HG02642 (cell line): ENCODE data around the gene NUP107.

Source experiments
- ATAC-seq: cut with Tn5 transposase; IDR thresholded peaks from one replicate; pipeline ENCODE4 v1.9.1; 2021; ENCODE audit warnings: mild to moderate bottlenecking; ENCODE audit not compliant: unreplicated experiment, poor library complexity

Gene NUP107

DNA sequence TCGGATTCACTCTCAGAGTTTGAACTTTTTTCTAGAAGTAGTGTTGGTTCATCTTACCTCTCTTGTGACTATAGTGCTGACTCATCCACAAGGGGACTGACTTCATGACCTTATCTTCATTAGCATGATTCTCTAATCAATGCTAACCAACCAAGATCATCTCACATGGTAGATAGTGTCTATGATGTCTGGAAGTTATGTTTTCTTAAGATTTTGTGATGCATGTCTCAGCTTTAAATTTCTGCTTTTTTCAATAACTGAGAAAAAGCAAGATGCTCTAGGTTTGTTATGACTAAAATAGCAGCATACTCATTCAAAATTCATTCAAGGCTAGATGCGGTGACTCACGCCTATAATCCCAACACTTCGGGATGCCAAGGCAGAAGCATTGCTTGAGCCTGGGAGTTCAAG lies 46.9 kb downstream of the NUP107 start:
- no peak for ATAC-seq

DNA sequence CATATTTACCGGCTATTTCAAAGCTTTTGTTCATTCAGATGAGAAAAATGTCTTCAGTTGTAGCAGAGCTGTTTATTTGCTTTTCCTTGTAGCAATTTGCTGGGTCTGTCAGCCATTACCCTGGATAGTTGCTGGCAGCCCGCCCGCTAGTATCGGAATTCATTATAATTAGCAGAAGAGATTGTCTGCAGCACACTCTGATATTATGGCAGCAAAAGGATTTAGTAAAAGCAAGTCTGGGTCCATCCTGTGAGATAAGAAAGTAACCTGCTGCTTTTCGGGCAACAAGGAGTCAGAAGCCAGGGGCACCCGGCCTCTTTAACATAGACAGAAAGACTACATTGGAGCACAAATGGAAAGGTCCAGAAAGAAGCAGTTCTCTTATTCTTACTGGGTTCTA lies 53.1 kb downstream of the NUP107 start:
- no peak for ATAC-seq

DNA sequence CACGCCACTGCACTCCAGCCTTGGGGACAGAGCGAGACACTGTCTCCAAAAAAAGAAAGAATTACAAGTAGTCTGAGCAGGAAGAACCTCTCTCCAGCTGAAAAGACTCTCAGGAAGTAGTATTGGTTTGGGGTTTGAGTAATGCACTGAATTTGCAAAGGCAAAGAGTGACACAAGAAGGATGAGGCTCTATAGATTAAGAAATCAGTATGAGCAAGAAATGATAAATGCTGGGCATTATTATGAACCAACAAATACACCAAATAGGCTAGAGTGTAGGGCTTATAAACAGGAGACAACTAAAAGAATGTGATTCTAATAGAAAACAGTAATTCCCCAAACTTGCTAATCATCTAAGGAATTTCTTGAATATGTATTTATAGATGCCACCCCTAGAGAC lies 56.6 kb downstream of the NUP107 start:
- ATAC-seq: no peak

DNA sequence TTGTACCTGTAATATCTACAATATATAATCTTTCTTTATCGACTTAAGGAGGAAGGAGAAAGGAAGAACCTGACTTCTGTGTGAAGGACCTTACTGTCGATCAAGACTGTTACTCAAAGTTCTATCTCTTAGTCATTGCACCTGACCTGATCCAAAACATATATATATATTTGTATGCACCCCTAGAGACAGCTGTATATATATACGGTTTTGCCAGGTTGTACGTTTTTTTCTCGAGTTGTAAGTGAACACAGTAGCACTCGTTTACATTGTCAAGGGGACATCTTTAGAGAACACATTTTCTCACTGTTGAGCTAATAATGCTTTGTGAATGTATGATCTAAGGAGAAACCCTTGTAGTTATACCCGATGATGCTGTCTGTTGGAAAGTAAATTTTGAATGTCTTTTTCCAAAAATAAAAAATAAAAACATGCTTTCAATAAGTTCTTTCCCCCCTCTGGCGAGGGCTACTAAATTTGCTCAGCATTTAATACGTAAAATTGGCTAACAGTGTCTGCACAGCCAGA lies 58.7 kb downstream of the NUP107 start:
- peak; percentile 2 for ATAC-seq

DNA sequence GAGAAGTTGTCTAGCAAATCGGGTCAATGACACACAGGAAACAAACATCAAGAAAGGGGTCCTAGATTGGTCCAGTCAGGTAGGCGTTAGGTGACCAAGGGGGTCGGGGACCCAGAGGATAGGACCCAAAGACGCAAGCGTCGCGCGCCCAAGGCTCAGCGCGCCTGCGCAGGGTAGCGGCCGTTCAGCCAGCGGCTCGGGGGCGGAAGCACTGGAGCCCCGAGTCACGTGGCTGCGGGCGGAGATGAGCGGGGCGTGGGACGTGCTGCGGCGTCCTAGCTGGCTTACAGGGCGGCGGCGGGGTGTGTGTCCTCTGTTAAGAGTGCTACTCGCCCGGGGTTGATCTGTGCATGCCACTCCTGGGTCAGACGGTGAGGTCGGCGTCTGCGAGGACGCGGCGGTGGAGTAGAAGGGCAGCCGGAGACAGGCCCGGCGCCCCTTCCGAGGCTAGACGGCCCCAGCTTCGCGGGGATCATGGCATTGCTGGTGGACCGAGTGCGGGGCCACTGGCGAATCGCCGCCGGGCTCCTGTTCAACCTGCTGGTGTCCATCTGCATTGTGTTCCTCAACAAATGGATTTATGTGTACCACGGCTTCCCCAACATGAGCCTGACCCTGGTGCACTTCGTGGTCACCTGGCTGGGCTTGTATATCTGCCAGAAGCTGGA lies 59.3 kb downstream of the NUP107 start, which contains the start of gene SLC35E3:
Gene SLC35E3 (plus strand): TSS at position 273 of the 668 bp plus-strand sequence. CDS start 202 bp downstream, at position 475.
- ATAC-seq: peak; percentile 99

DNA sequence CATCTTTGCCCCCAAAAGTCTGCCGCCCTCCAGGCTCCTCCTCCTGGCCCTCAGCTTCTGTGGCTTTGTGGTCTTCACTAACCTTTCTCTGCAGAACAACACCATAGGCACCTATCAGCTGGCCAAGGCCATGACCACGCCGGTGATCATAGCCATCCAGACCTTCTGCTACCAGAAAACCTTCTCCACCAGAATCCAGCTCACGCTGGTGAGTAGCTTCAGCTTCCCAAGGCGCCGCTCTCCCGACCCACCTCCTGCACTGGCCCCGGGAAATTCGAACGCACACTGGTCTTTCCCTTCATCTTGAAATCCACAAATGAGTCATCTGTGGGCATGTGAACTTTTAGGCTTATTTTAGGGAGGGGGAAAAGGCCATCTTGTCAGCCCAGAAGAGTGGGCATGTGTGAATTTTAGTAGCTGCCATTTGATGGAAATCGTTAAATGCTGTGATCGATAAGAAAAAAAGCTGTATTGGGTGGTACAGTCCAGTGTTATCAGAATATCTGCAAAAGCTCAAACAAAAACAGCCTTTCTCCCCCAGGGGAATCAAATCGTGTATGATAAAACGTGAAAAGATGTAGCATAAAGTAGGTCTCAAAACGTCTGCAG lies 59.9 kb downstream of the NUP107 start:
- peak; percentile 29 for ATAC-seq

DNA sequence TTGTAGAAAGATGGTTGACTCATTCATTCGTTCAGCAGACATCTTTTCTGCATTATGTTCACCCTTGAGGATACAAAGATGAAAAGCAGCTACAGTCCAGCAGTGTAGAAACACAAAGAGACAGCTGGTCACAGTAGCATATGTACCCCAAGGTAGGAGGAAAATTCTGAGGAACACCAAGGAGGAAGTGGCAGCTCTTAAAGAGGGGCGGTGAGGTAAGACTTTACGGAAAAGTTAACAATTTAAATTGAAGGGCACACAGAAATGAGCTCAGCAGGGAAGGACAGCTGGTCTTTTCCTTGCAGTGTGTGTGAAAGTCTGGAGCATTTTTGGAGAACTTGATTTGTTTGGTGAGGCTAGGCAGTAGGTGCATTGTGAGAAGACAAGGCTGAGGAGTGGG lies 62.7 kb downstream of the NUP107 start:
- ATAC-seq: no peak

DNA sequence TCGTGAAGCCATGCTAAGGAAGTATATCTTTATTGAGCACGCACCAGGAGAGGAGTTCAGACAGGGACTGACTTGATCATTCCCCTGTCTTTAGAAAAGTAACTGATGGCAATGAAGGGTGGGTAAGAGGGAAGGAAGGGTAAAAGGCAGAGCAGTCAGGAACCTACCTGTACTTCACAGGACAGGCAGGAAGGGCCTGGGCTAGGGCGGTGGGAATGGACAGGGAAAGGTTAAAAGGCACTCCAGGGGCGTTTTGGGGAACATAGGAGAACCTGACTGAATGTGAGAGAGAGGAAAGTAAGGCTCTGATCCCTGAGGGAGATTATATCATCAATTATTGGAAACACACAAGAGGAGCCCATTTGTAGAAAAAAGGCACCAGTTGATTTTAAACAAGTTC lies 63.1 kb downstream of the NUP107 start:
- no peak for ATAC-seq

DNA sequence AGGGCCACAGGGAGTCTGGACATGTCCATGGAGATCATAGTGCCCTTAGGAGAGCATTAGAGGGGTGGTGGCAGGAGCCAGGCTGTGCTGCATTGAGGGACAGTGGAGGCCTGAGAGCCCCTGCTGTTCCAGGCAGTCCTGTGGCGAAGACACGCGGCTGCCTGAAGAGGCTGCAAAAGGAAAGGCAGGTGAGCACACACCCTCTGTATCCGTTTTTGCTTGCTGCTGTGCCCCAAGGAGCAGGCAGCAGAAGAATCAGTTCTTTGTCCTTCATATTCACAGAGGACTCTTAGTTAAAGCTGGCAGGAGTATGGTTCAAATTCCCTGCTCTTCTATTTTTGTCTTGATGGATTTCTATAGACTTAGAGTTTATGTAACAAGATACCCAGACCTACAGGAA lies 63.7 kb downstream of the NUP107 start:
- ATAC-seq: no peak

DNA sequence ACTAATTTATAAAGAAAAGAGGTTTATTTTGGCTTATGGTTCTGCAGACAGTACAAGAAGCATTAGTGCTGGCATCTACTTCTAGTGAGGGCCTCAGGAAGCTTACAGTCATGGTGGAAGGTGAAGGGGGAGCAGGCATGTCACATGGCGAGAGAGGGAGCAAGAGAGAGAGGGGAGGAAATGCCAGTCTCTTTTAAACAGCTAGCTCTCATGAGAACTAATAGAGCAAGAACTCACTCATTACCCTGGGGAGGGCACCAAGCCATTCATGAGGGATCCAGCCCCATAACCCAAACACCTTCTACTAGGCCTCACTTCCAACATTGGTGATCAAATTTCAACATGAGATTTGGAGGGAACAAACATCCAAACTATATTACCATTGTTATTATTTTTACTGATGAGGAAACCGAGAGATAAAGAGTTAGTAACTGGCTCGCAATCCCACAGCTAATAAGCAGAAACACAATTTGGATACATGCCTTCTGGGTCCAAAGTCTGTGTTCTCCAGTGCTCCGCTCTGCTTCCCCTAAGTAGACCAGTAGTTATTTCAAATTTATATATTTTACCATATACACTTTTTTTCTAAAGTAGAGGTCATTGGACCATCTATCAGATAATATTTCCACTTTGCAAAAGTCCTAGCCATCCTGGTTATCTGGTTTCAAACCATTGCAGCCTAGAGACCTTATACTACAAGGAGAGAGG lies 68.9 kb downstream of the NUP107 start:
- no peak for ATAC-seq

DNA sequence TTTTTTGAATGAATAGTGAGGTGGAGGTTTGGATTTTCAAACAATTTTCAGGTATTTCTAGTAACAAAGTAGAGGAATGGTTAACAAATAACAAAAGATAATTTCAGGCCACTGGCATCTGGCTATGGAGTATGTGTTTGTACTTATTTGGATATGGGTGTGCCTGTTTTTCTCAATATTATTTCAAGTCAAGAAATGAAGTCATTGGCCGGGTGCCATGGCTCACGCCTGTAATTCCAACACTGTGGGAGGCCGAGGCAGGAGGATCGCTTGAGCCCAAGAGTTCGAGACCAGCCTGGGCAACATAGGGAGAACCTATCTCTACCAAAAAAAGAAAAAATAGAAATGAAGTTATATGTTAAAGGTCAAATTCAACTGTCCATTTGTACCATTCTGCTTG lies 73.1 kb downstream of the NUP107 start:
- no peak for ATAC-seq

DNA sequence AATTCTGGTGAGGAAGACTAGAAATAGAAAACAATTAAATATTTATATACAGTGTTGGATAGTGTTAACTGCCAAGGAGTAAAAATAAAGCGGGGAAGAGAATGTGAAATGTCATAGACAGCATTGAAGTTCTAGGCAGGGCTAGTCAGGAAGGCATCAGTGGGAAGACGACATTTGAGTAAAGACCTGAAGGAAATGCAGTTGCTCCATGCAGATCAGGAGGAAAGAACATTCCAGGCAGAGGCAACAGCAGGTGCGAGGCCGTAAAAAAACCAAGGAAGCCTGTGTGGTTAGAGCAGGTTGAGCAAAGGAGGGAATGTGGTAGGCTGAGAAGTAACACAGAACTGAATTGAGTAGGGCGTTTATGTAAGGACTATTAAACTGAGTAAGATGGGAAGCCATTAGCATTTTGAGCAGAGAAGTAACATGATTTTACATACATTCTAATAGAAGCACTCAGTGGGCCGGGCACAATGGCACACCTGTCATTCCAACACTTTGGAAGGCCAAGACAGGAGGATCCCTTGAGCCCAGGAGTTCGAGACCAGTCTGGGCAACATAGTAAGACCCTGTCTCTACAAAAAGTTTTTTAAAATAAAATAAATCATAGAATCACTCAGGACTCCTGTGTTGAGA lies 74.1 kb downstream of the NUP107 start:
- no peak for ATAC-seq

DNA sequence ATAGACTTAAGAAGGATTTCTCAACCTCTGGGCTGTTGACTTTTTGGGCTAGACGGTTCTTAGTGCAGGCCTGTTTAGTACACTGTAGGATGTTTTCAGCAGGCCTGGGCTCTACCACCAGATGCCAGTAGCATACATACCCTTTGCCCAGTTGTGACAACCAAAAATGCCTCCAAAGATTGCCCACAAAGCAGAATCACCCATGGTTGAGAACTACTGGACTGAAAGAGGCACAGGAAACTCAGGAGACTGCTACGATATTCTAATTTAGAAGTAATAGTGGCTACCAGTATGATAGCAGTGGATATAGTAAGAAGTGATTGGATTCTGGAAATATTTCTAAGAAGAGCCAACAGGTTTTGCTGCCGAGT lies 74.6 kb downstream of the NUP107 start:
- no peak for ATAC-seq

DNA sequence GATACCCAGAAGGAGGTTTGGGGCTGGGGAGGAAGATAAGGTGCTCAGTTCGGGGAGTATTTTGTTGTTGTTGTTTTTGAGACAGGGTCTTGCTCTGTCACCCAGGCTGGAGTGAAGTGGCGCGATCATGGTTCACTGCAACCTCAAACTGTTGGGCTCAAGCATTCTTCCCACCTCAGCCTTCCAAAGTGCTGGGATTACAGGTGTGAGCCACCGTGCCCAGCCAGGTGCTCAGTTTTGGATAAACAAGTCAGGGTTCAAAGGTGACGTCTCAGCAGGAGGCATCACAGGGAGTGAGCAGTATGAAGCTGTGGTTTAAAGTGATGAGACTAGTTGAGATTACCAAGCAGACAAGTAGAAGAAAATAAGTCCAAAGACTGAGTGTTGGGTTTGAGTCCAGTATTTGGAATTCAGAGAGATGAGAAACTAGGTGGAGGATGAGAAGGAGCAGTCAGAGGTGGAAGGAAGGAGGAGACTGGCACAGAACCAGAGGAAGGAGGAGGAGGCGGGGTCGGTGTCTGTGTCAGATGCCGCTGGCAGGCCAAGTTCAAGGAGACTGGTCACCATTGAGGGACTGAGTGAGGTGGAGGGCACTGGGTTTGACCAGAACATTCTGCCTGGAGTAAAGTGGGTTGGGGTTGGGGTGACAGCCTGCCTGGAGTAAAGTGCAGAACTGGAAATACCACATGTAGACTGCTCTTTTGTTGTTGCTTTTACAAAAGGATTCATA lies 75.3 kb downstream of the NUP107 start:
- ATAC-seq: no peak

DNA sequence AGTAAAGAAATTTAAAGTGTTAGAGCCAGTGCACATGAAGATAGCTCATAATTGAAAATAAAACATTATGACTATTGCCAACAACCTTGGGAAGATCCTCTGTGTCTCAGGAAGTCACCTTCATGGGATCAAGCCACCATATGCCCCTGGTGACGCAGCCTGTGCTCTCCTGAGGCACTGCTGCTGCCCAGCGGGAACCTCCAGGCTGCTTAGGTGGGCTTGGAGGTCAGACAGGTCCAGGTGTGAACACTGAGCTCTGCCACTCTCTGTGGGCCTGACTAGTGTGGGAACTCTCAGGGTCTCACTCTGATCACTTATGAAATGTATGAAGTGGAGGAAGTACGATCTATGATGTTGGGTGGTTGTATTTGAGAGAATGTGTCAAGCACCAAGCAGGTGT lies 75.9 kb downstream of the NUP107 start:
- no peak for ATAC-seq

DNA sequence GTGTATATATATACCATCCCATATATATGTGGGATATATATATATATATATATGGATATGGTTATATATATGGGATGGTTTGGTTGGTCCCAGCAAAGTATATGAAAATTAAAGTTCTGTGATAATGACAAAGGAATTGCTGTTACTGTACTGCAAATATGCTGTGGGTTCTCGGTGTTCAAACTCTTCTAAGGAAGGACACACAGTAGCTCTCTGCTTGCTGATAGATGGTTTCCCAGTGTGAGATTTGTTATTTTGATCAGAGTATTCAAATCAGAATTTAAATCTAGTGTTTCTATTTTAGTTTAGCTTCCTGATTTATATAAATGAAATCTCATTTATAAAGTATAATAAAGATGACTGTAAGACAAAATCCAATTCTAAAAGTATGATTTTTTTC lies 78.9 kb downstream of the NUP107 start:
- ATAC-seq: no peak

DNA sequence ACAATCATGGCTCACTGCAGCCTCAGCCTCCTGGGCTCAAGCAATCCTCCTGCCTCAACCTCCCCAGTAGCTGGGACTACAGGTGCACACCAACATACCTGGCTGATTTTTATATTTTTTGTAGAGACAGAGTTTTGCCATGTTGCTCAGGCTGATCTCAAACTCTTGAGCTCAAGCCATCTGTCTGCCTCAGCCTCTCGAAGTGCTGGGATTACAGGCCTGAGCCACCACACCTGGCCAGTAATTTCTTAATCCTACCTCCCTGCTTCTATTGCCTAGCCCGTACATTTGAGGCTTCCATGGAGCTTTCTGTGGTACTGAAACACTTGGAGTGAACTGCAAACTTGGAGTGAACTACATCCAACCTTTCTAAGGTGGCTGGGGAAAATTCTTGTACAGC lies 79.9 kb downstream of the NUP107 start:
- no peak for ATAC-seq

DNA sequence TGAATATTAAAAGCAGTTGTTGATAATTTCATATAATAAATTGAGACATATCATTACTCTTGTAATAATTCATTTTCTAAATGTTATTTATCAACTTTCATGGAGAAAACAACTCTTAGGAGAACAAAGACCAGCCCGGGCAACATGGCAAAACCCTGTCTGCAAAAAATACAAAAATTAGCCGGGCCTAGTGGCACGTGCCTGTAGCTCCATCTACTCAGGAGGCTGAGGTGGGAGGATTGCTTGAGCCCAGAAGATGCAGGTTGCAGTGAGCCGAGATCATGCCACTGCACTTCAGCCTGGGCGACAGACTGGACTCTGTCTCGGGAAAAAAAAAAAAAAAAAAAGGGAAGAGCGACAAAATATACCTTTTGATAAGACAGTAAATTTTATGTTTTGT lies 80.4 kb downstream of the NUP107 start:
- no peak for ATAC-seq

DNA sequence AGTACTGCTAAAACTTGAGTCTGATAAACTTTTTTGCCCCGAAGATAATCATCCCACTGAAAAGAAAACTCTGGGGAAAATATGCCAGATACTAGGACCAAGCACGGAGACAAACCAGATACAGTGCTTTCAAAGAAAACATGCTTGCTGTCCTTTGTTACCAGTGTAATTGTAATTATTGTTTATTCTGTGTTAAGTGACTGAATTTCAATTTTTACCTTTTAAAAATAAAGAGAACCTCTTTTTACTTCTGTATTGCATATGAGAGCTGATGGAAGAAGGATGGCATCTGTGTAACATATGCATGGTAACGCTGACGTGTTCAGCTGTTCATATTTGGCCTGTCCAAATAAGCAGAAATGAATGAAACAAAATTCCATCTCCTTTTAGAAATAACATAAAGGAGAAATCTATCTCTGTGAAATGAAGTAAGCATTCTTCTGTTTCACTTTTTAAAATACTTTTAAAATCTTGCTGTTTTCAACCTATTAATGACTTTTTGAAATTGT lies 81.7 kb downstream of the NUP107 start:
- no peak for ATAC-seq

DNA sequence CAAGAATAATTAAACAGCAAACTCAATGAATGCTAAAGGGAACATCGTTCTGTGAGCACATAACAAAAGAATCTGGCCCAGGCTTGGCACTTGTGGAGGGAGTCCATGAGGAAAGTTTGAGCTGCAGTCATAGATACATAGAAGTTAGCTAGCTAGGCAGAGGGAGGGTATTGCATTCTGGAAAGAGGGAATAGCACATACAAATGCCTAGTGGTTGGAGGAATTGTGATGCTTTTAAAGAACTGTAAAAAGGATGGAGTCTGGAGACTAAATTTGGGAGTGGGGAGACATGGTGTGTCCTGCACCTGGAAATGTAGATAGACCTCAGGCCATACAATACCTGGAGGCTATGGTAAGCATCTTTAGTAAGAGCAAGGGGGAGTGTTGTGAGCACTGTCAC lies 83.2 kb downstream of the NUP107 start:
- ATAC-seq: no peak
